Rectal smooth muscle tissue (tissue), 1 donor: Measurements from ENCODE around the gene TMEM129.
A peak's percentile ranks its signal among the peaks of the same experiment; 100 is the strongest.

Experiments
- H3K27ac ChIP-seq: one replicate; pipeline ENCODE4 v1.7.0; 2013; ENCODE audit warnings: low read depth, low read length, inconsistent platforms
- H3K27me3 ChIP-seq: one replicate; pipeline ENCODE4 v1.7.0; 2013; ENCODE audit warnings: low read length; ENCODE audit not compliant: control insufficient read depth, insufficient read depth
- H3K36me3 ChIP-seq: one replicate; pipeline ENCODE4 v1.7.0; 2013; ENCODE audit warnings: low read length; ENCODE audit not compliant: control insufficient read depth, insufficient read depth
- H3K4me1 ChIP-seq: one replicate; pipeline ENCODE4 v1.7.0; 2013; ENCODE audit warnings: low read length; ENCODE audit not compliant: control insufficient read depth, insufficient read depth
- H3K4me3 ChIP-seq: one replicate; pipeline ENCODE4 v1.7.0; 2013; ENCODE audit warnings: low read length
- H3K9ac ChIP-seq: one replicate; pipeline ENCODE4 v1.7.0; 2013; ENCODE audit warnings: low read length

Gene TMEM129, protein sequence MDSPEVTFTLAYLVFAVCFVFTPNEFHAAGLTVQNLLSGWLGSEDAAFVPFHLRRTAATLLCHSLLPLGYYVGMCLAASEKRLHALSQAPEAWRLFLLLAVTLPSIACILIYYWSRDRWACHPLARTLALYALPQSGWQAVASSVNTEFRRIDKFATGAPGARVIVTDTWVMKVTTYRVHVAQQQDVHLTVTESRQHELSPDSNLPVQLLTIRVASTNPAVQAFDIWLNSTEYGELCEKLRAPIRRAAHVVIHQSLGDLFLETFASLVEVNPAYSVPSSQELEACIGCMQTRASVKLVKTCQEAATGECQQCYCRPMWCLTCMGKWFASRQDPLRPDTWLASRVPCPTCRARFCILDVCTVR

GRCh38 chr4:1721003-1721665, at the start of gene TMEM129, which contains the start of gene TACC3:
Gene TMEM129 (minus strand): TSS chr4:1721323. CDS start chr4:1720837, 486 bp downstream.
Gene TACC3 (plus strand): TSS chr4:1721521. CDS start chr4:1723422, 1,901 bp downstream.
- Histone ChIP-seq H3K27me3 (no peaks in the 10 kb centered on the region), H3K4me1 (peaks cover 9% of the 10 kb centered on the region), H3K36me3 (peaks cover 12% of the 10 kb centered on the region), H3K4me3 (peak within 1 kb of the TSS; percentile 83), H3K27ac (peak within 1 kb of the TSS; percentile 93), H3K9ac (peak within 1 kb of the TSS; percentile 97)

- no peak overlapping the region for H3K27ac ChIP-seq
Observed at GRCh38 chr4:1770791-1771231, 49.7 kb upstream of the TMEM129 start.

DNA sequence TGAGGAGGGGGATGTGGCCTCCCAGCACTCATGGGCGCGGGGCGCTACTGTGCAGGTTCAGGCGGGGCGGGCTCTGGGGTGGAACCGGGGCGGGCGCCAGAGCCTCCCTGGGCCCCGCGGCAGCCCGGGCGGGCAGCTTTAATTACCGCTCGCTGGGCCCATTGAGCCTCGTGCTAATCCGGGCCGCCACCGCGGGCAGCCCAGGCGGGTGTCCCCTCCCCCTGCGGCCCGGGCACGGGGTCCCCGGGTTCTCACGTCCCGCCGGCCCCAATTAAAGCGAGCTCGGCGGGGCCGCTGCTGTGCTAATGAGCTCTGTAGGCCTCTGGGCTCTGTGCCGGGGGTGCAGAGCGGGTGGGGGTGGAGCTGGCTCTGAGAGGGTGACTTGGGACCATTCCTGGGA, 49.1 kb upstream of the TMEM129 start:
- H3K36me3 ChIP-seq: no peaks in the 10 kb centered on the region
- H3K4me1 ChIP-seq: no peaks in the 10 kb centered on the region
- no peak overlapping the region for H3K27ac ChIP-seq
- peaks cover 21% of the 10 kb centered on the region for H3K27me3 ChIP-seq
- no peak overlapping the region for H3K4me3 ChIP-seq
- no peak overlapping the region for H3K9ac ChIP-seq

More at GRCh38 chr4:1770791-1771231, 49.7 kb upstream of the TMEM129 start:
- Histone ChIP-seq H3K27me3 (peaks cover 17% of the 10 kb centered on the region), H3K36me3 (no peaks in the 10 kb centered on the region), H3K4me3 (no peak overlapping the region), H3K9ac (no peak overlapping the region), H3K4me1 (no peaks in the 10 kb centered on the region)

DNA sequence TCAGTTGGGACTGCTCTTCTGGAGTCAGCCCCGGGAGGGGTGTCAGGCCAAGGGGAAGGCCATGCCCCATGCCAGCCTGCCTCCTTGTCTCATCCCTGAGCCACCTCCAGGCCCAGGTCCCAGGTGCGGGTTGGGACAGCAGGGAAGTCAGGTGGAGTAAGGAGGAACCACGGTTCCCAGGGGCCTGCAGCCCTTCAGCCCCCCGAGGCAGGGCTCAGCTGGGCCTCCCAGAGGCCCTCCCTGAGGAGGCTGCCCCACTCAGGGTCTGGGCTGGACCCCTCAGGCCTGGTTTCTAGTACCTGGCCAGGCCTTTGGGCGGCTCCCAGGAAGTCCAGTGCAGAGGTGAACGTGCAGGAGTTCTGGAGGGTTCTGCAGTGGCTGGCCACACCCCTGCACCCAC, 48.6 kb upstream of the TMEM129 start:
- no peak overlapping the region for H3K9ac ChIP-seq
- H3K4me3 ChIP-seq: no peak overlapping the region
- peaks cover 22% of the 10 kb centered on the region for H3K27me3 ChIP-seq
- H3K4me1 ChIP-seq: no peaks in the 10 kb centered on the region
- H3K36me3 ChIP-seq: no peaks in the 10 kb centered on the region
- no peak overlapping the region for H3K27ac ChIP-seq

DNA sequence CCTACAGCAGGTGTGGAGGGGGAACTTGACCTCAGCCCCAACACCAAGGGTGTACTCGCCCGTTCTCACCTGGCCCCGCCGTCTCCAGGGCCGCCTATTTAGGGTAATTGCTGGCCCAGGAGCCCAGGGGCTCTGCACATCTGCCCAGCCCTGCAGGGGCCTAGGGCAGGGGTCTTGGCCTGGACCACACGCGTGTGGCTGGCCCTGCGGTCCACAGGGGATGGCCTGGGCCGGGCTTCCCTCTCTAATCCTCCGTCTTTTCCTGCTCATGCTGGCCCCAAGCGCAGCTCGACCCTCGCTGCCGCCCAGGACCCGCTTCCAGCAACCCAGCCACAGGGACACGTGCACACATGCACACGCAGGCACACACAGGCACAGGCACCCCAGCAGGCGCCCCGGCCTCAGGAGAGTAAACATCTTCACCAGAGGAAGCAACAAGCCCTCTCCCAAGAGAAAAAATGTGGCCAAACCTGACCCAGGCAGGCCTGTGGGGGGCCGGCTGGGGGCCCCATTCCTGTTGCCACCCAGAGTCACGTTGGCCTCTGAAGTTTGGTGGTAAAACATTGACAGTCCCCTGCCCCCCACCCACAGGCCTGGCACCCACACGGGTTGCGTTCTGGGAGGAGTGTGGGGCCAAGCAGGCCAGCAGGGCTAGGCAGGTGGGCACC, 47.4 kb upstream of the TMEM129 start:
- H3K9ac ChIP-seq: no peak overlapping the region
- H3K27me3 ChIP-seq: peaks cover 22% of the 10 kb centered on the region
- no peak overlapping the region for H3K4me3 ChIP-seq
- H3K27ac ChIP-seq: no peak overlapping the region
- H3K4me1 ChIP-seq: peaks cover 2% of the 10 kb centered on the region
- H3K36me3 ChIP-seq: no peaks in the 10 kb centered on the region

DNA sequence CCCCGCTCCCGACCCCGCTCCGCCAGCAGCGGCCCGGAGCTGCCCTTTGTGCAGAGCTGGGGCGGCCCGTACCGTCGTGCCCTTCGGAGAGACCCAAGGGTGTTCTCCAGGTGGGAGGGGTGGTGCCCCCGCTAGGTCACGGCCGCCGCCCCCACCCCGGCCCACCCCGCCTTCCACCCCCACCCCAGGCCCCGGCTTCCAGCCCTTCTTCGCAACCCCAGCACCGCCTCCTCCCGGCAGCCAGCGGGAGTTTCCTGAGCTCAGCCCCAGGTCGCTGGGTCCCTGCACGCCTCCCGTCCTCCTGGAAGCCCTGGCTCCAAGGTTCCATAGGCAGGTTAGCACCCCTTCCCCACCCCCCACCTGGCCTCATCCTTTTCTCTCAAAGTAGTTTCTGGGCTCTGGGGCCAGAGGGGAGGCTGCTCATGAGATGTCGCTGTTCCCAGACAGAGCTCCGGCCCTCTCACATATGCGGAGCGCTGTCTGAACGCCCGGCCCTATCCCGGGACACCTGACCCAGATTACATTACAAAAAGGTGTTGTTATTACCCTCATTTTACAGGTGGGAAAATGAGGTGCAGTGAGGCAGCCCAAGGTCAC, 46.7 kb upstream of the TMEM129 start:
- Histone ChIP-seq H3K4me3 (no peak overlapping the region), H3K27me3 (peaks cover 22% of the 10 kb centered on the region)

DNA sequence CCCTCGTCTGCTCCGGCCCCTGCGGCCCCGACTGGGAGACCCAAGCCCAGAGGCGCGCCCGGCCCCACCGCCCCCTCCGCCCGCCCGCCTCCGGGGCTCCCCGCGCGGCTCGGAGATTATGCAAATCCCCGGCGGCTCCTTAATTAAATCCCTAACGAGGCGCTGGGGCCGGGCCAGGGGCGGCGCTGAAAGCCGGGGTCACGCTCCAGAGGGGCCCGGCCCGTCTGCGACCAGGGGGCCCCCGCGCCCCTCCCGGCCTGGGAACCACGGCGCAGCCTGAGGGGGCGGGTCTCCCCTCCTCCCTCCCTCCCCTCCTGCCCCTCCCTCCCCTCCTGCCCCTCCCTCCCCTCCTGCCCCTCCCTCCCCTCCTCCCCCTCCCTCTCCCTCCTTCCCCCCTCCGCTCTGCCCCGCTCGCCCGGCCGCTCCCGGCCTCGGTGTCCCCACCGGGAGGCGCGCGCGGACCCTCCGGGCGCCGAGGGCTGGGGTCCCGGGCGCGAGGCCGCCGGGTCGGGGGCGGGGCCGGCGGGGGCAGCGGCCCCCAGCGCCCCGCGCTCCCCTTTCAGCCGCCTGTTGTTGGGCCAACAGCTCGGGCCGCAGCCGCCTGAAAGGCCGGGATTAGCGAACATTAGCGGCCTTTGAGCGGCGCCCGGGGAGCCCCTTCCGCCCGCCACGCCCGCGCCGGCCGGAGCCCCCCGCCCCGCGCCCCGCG, 46.1 kb upstream of the TMEM129 start:
- Histone ChIP-seq H3K4me3 (no peak overlapping the region), H3K4me1 (peaks cover 2% of the 10 kb centered on the region), H3K27ac (no peak overlapping the region), H3K9ac (no peak overlapping the region), H3K27me3 (peaks cover 22% of the 10 kb centered on the region), H3K36me3 (no peaks in the 10 kb centered on the region)

More for the DNA sequence above, 46.7 kb upstream of the TMEM129 start:
- Histone ChIP-seq H3K36me3 (no peaks in the 10 kb centered on the region), H3K4me1 (peaks cover 2% of the 10 kb centered on the region), H3K27ac (no peak overlapping the region), H3K9ac (no peak overlapping the region)

DNA sequence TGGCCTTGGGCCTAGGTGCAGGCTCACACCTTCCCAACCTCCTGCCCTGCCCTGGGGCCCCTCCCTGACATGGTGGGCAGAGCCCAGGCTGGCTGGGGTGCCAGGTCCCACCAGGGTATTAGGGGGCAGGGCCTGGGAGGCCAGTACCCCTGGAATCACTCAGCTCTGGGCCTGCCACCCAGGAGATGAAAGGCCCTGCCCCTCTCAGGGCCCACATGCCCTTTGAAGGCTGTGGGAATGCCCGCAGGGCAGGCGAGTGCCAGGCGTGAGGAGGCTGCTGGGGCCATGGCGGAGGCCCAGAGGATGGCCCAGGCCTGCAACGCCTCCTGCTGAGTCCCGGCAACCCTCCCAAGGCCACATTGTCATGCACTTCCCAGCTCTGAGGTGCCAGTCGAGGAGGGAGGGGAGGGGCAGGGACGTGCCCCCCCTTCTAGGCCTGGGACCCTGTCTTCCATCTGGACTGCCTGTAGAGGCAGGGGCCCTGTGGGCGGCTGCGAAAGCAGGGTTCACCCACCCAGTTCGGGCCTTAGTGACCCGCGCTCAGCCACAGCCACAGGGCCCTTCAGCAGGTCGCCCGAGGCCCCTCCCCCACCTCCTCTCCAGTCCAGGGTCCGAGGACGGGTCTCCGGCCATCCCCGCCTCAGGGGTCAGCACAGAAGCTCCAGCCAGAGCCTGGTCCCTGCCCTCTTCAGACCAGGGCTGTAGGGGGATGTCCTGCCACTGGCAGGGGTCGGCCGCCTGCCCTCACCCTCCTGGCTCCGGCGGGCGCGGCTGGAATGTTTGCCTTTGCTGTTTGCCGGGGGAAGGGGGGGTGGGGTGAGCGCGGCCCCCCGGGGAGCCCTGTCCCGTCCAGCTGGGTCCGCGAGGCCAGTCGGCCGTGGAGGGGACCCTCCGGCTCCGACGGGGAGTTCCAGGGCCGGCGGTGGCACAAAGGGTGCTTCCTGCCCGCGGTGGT, 45.3 kb upstream of the TMEM129 start:
- H3K9ac ChIP-seq: no peak overlapping the region
- H3K4me1 ChIP-seq: peaks cover 2% of the 10 kb centered on the region
- H3K4me3 ChIP-seq: no peak overlapping the region
- H3K36me3 ChIP-seq: no peaks in the 10 kb centered on the region
- no peak overlapping the region for H3K27ac ChIP-seq
- H3K27me3 ChIP-seq: peaks cover 22% of the 10 kb centered on the region

GRCh38 chr4:1765409-1766072, 44.4 kb upstream of the TMEM129 start:
- peaks cover 19% of the 10 kb centered on the region for H3K27me3 ChIP-seq
- no peaks in the 10 kb centered on the region for H3K36me3 ChIP-seq
- H3K9ac ChIP-seq: no peak overlapping the region
- H3K27ac ChIP-seq: no peak overlapping the region
- H3K4me3 ChIP-seq: no peak overlapping the region
- peaks cover 2% of the 10 kb centered on the region for H3K4me1 ChIP-seq

GRCh38 chr4:1764670-1765069, 43.5 kb upstream of the TMEM129 start:
- Histone ChIP-seq H3K4me3 (no peak overlapping the region), H3K36me3 (no peaks in the 10 kb centered on the region), H3K27ac (no peak overlapping the region), H3K4me1 (peaks cover 2% of the 10 kb centered on the region), H3K27me3 (peaks cover 19% of the 10 kb centered on the region), H3K9ac (no peak overlapping the region)
